Testis (tissue), 3 donors: ENCODE results near the gene COPZ1. TPM values are rescaled to one million over a fixed set of nuclear protein-coding genes. Genes with fewer than 3 reads are reported as not detected.

Source experiments
- DNase-seq: peaks from one replicate; pipeline ENCODE4 v3.0.0-alpha.2; 2019
- H3K27ac ChIP-seq, 2 donors: fragments of 200-600 bp; sonication (generic); one replicate each; pipeline ENCODE4 v1.5.1; 2019
- H3K27me3 ChIP-seq: fragments of 200-600 bp; sonication (generic); one replicate; pipeline ENCODE4 v1.5.1; 2019
- H3K36me3 ChIP-seq: fragments of 200-600 bp; sonication (generic); one replicate; pipeline ENCODE4 v1.5.1; 2017; ENCODE audit warnings: low read depth; ENCODE audit errors: missing control alignments
- H3K4me1 ChIP-seq: fragments of 200-600 bp; sonication (generic); one replicate; pipeline ENCODE4 v1.5.1; 2019
- H3K4me3 ChIP-seq, 2 donors: fragments of 200-600 bp; sonication (generic); one replicate each; pipeline ENCODE4 v1.5.1; 2017 to 2019
- H3K9me3 ChIP-seq: fragments of 200-600 bp; sonication (generic); one replicate; pipeline ENCODE4 v1.5.1; 2017
- CTCF ChIP-seq, 3 experiments: fragments of 450-650 bp in 2 of 3; fragments of 200-600 bp in 1 of 3; sonication (generic) in 1 of 3; IDR thresholded peaks; one replicate each; pipeline ENCODE4 v1.5.1; 2016 to 2019; ENCODE audit warnings: antibody characterized with exemption in 3 of 3, mild to moderate bottlenecking in 2 of 3, moderate library complexity in 1 of 3
- POLR2A ChIP-seq: fragments of 450-650 bp; IDR thresholded peaks from one replicate; pipeline ENCODE4 v1.6.1; 2017; ENCODE audit warnings: antibody characterized with exemption, mild to moderate bottlenecking, moderate library complexity
- WGBS, 2 donors: methylation state at CpG; one replicate each; pipeline ENCODE4 v1.1.5; 2018; 5-methylcytosine and 5-hydroxymethylcytosine counted together
- intact Hi-C: fragments of 100-400 bp; cut with DNase I; formaldehyde crosslinking; loops from one replicate; pipeline ENCODE4 v1.15.1; 2023; ENCODE audit warnings: low total_unique reads
- polyA plus RNA-seq: library from polyadenylated mRNA; stranded (reverse); fragments of 350-450 nt; fragmentation: Illumina TruSeq; extraction: RNeasy Lipid Tissue Mini Kit (QIAGEN cat#74804); gene quantifications from one replicate; pipeline ENCODE4 v1.2.3, GENCODE V29; 2014; ENCODE audit warnings: low read depth, low replicate concordance; ENCODE audit not compliant: insufficient read depth
- total RNA-seq, 2 donors: library from RNA; depleted of rRNA; stranded (reverse); fragments of >200 nt; gene quantifications; one replicate each; pipeline ENCODE4 v1.2.3, GENCODE V29; 2016

Gene COPZ1
- total and polyA plus RNA-seq, 3 donors from 2014 or later: 45.9 to 123 (median 63.9) TPM

GRCh38 chr12:54285150-54286041 lies 39.5 kb upstream of the COPZ1 start:
- 57 to 66% methylated on average over 5 of the region's 5 CpGs for WGBS, 2 donors
- no peaks in the 10 kb centered on the region for H3K9me3 ChIP-seq
- H3K4me1 ChIP-seq: peaks cover 33% of the 10 kb centered on the region
- no peaks in the 10 kb centered on the region for H3K27me3 ChIP-seq
- intact Hi-C loops: loop anchor here (10.0 kb wide), 1 partner anchor 79 kb away; the partner anchor contains the start of gene GPR84
- DNase-seq: no peak
- TF ChIP-seq POLR2A (no peak), CTCF (IDR thresholded peaks at IDR 0.05) (peak in 2 of 3 experiments; percentile 8 to 24)
- no peaks in the 10 kb centered on the region for H3K36me3 ChIP-seq
- H3K27ac ChIP-seq: no peak overlapping the region
- no peak overlapping the region for H3K4me3 ChIP-seq

- H3K36me3 ChIP-seq: no peaks in the 10 kb centered on the region
- peak; percentile 46 for DNase-seq
- 45 to 59% methylated on average over 12 of the region's 12 CpGs for WGBS, 2 donors
- H3K27ac ChIP-seq: no peak overlapping the region
- TF ChIP-seq CTCF (IDR thresholded peaks at IDR 0.05) (no peak), POLR2A (no peak)
- peaks cover 33% of the 10 kb centered on the region for H3K4me1 ChIP-seq
- no peaks in the 10 kb centered on the region for H3K27me3 ChIP-seq
- no peaks in the 10 kb centered on the region for H3K9me3 ChIP-seq
- intact Hi-C loops: loop anchor here (10.0 kb wide), 1 partner anchor 78 kb away; the partner anchor contains the start of gene GPR84
- no peak overlapping the region for H3K4me3 ChIP-seq
Measured at GRCh38 chr12:54286042-54287030, 38.6 kb upstream of the COPZ1 start.

GRCh38 chr12:54287261-54288157 lies 37.4 kb upstream of the COPZ1 start:
- Histone ChIP-seq H3K4me3 (no peak overlapping the region), H3K4me1 (peaks cover 22% of the 10 kb centered on the region), H3K9me3 (no peaks in the 10 kb centered on the region), H3K27me3 (no peaks in the 10 kb centered on the region), H3K27ac (peak overlapping the region in 1 of 2 donors; percentile 19), H3K36me3 (no peaks in the 10 kb centered on the region)
- DNase-seq: no peak
- TF ChIP-seq CTCF (IDR thresholded peaks at IDR 0.05) (no peak), POLR2A (no peak)
- intact Hi-C loops: loop anchor here (10.0 kb wide), 1 partner anchor 77 kb away; the partner anchor contains the start of gene GPR84
- 59 to 68% methylated on average over 8 of the region's 8 CpGs for WGBS, 2 donors
